Activated CD8-positive, alpha-beta T cell treated with anti-CD3 and anti-CD28 coated beads for 36 hours (primary cell): ENCODE measurements around the gene CHD8. TPM values are rescaled to one million over a fixed set of nuclear protein-coding genes. Genes with fewer than 3 reads are reported as not detected.

Experiments
- ATAC-seq: fragments of 200-7000 bp; cut with Tn5 transposase; one replicate; pipeline ENCODE4 v1.10.0; 2021; ENCODE audit warnings: mild to moderate bottlenecking, moderate library complexity
- CTCF ChIA-PET: fragments of 350-600 bp; sonication (Branson Sonifier 250); formaldehyde crosslinking; loops from one replicate; lab custom pipeline; 2021; ENCODE audit warnings: antibody characterized with exemption; lab: Charles Lee
- POLR2A ChIA-PET: fragments of 350-600 bp; sonication (Branson Sonifier 250); formaldehyde crosslinking; loops from one replicate; lab custom pipeline; 2021; ENCODE audit warnings: antibody characterized with exemption; lab: Charles Lee
- DNase-seq: peaks from one replicate; pipeline ENCODE4 v3.0.0-alpha.2; 2020
- H3K27ac Mint-ChIP-seq: one replicate; pipeline ENCODE4 v1.8.0; 2021; ENCODE audit warnings: mild to moderate bottlenecking, mixed read lengths
- H3K27me3 Mint-ChIP-seq: one replicate; pipeline ENCODE4 v1.8.0; 2021; ENCODE audit warnings: mixed read lengths
- H3K36me3 Mint-ChIP-seq: one replicate; pipeline ENCODE4 v1.8.0; 2021; ENCODE audit warnings: low read depth, mixed read lengths
- H3K4me1 Mint-ChIP-seq: one replicate; pipeline ENCODE4 v1.8.0; 2021; ENCODE audit warnings: low read depth, mixed read lengths
- H3K4me3 Mint-ChIP-seq: one replicate; pipeline ENCODE4 v1.8.0; 2021; ENCODE audit warnings: mild to moderate bottlenecking, moderate library complexity, mixed read lengths
- H3K9me3 Mint-ChIP-seq: one replicate; pipeline ENCODE4 v1.8.0; 2021; ENCODE audit warnings: mixed read lengths
- CTCF ChIP-seq: fragments of 200-600 bp; IDR thresholded peaks from one replicate; pipeline ENCODE4 v1.8.0; 2022; ENCODE audit warnings: antibody characterized with exemption, mild to moderate bottlenecking
- intact Hi-C: fragments of 100-400 bp; cut with micrococcal nuclease; formaldehyde crosslinking; loops from one replicate; pipeline ENCODE4 v1.10.0; 2022
- total RNA-seq, 2 experiments: library from RNA; stranded (reverse); gene quantifications; one replicate each; pipeline ENCODE4 v1.2.3, GENCODE V29; 2021

CHD8 gene
- total RNA-seq, 2 experiments from 2014 or later, result 82.3 to 85.3 TPM

GRCh38 chr14:21408147-21408546 is 47.8 kb downstream of the CHD8 start:
- H3K27me3 Mint-ChIP-seq, result no peaks in the 10 kb centered on the region
- H3K36me3 Mint-ChIP-seq, result peaks cover 61% of the 10 kb centered on the region
- H3K4me1 Mint-ChIP-seq, result peaks cover 6% of the 10 kb centered on the region
- CTCF ChIA-PET, result interaction anchor here (0.6 to 1.9 kb wide), 2 partner anchors 84 to 91 kb away, joined by 3 to 5 read pairs; no protein-coding TSS in a partner anchor
- POLR2A ChIA-PET, result interaction anchor here (1.3 kb wide), 1 partner anchor 24 kb away, joined by 5 read pairs; no protein-coding TSS in a partner anchor
- no peak overlapping the region for H3K4me3 Mint-ChIP-seq
- intact Hi-C loops, result no loop called here
- TF ChIP-seq CTCF, result no peak
- no peak for DNase-seq
- no peak for ATAC-seq
- no peaks in the 10 kb centered on the region for H3K9me3 Mint-ChIP-seq
- no peak overlapping the region for H3K27ac Mint-ChIP-seq

GRCh38 chr14:21406213-21406612 is 49.7 kb downstream of the CHD8 start:
- DNase-seq (no peak), ATAC-seq (no peak)
- Mint-ChIP-seq H3K4me1 (peaks cover 6% of the 10 kb centered on the region), H3K4me3 (no peak overlapping the region), H3K27ac (no peak overlapping the region), H3K36me3 (peaks cover 65% of the 10 kb centered on the region), H3K27me3 (no peaks in the 10 kb centered on the region), H3K9me3 (no peaks in the 10 kb centered on the region)
- POLR2A ChIA-PET, result interaction anchor here (0.8 to 1.2 kb wide), 4 partner anchors 9 to 189 kb away, joined by 3 to 4 read pairs (median 3); no protein-coding TSS in a partner anchor
- CTCF ChIA-PET, result interaction anchor here (1.0 to 1.1 kb wide), 2 partner anchors 30 to 392 kb away, joined by 3 to 5 read pairs; no protein-coding TSS in a partner anchor
- intact Hi-C loops, result no loop called here
- TF ChIP-seq CTCF, result no peak

DNA sequence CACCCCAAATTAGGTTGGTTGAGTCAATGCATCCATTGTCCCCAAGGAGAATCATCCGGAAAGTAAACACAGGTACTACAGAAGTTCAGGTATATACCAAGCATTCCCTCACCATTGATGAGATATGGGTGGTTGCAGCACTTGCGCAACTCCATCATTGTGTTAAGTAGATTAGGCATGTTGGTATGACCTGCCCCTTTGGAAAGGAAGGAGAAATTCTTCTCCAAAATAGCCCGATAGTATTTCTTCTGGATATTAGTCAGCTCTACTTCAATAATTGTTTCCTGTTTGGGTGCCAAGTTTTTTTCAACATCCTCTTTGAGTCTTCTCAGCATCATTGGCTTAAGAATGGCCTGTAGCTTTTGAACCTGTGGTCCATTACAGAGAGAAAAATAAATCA is 50.8 kb downstream of the CHD8 start:
- TF ChIP-seq CTCF, result no peak
- intact Hi-C loops, result no loop called here
- CTCF ChIA-PET, result interaction anchor here (0.9 to 1.0 kb wide), 2 partner anchors 42 to 93 kb away, joined by 3 read pairs; no protein-coding TSS in a partner anchor
- H3K27ac Mint-ChIP-seq, result no peak overlapping the region
- POLR2A ChIA-PET, result no interaction called here
- peaks cover under 1% of the 10 kb centered on the region for H3K4me1 Mint-ChIP-seq
- ATAC-seq (no peak), DNase-seq (no peak)
- no peaks in the 10 kb centered on the region for H3K9me3 Mint-ChIP-seq
- no peak overlapping the region for H3K4me3 Mint-ChIP-seq
- H3K27me3 Mint-ChIP-seq, result no peaks in the 10 kb centered on the region
- H3K36me3 Mint-ChIP-seq, result peaks cover 66% of the 10 kb centered on the region

DNA sequence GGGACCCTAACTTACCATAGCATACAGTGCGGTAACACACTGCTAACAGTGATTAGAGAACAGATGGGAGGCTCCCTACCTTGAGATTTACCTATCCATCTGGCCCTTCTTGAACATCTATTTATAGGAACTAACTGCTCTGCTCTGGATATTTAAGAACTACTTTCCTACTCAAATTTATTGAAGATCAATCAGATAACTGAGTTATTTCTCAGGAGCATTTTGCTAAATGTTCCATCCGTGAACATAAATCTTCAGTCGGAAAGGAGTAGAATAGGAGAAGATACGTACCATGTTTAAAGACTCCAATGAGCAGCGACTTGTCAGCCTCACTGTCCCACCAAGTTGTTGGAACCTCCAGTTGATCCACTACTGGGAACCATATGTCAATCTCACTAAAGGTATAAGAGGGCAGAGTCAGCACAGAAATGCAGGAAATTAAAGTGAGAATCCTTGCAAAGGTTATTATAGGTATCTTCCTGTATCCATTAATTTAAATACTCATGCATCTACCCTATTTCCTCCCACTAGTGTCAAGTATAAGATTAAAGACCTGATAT is 56.5 kb downstream of the CHD8 start:
- H3K4me1 Mint-ChIP-seq, result no peaks in the 10 kb centered on the region
- ChIA-PET CTCF (no interaction called here), POLR2A (interaction anchor here (0.6 kb wide), 1 partner anchor 185 kb away, joined by 4 read pairs; no protein-coding TSS in a partner anchor)
- no peak for TF ChIP-seq CTCF
- H3K9me3 Mint-ChIP-seq, result no peaks in the 10 kb centered on the region
- no peaks in the 10 kb centered on the region for H3K27me3 Mint-ChIP-seq
- H3K4me3 Mint-ChIP-seq, result no peak overlapping the region
- DNase-seq, result no peak
- intact Hi-C loops, result no loop called here
- no peak overlapping the region for H3K27ac Mint-ChIP-seq
- H3K36me3 Mint-ChIP-seq, result peaks cover 61% of the 10 kb centered on the region
- no peak for ATAC-seq

- CTCF ChIA-PET, result no interaction called here
- no peak for DNase-seq
- POLR2A ChIA-PET, result no interaction called here
- Mint-ChIP-seq H3K27ac (peak overlapping the region; percentile 32), H3K4me3 (no peak overlapping the region), H3K36me3 (peaks cover 64% of the 10 kb centered on the region), H3K9me3 (no peaks in the 10 kb centered on the region), H3K4me1 (no peaks in the 10 kb centered on the region), H3K27me3 (no peaks in the 10 kb centered on the region)
- no peak for ATAC-seq
- TF ChIP-seq CTCF, result no peak
- intact Hi-C loops, result no loop called here
Measured at GRCh38 chr14:21398901-21399300, 57.0 kb downstream of the CHD8 start.
